Adipose tissue (tissue), 3 donors: Measurements from ENCODE around the gene CABLES2. TPM values are rescaled to one million over a fixed set of nuclear protein-coding genes. Genes with fewer than 3 reads are reported as not detected.

Source experiments
- H3K27ac ChIP-seq: one replicate; pipeline ENCODE4 v1.5.1; 2013; ENCODE audit warnings: low read depth, low read length
- WGBS, 3 donors: extraction: QIAGEN DNeasy Blood & Tissue Kit; methylation state at CpG; one replicate each; pipeline ENCODE4 v1.1.7; 2013; 5-methylcytosine and 5-hydroxymethylcytosine counted together
- polyA plus RNA-seq, 3 donors: library from polyadenylated mRNA; stranded (reverse); fragments of 200-250 nt; gene quantifications; one replicate each; pipeline ENCODE4 v1.2.3, GENCODE V29; 2013
- donor health status: healthy with polysubstance abuse.
- donor health status: Bipolar disorder and iron deficiency.
- donor health status: healthy.

The CABLES2 gene
- polyA plus RNA-seq, 3 donors, result 1.3 to 1.8 (median 1.6) TPM

GRCh38 chr20:62422636-62423325 is 15.7 kb upstream of the CABLES2 start:
- 78 to 92% (median 84%) methylated on average over 19 to 20 of the region's 20 CpGs for WGBS, 3 donors
- no peak overlapping the region for H3K27ac ChIP-seq

DNA sequence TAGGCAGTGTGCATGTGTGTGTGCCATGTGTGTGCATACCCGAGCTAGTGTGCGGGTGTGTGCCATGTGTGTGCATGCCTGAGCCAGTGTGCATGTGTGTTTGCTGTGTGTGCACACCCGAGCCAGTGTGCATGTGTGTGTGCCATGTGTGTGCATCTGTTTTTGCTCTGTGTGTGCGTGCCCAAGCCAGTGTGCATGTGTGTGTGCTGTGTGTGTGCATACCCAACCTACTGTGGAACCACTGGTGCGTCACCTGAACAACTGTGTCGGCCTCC is 14.6 kb upstream of the CABLES2 start:
- 89 to 91% (median 89%) methylated on average over 6 of the region's 6 CpGs for WGBS, 3 donors

DNA sequence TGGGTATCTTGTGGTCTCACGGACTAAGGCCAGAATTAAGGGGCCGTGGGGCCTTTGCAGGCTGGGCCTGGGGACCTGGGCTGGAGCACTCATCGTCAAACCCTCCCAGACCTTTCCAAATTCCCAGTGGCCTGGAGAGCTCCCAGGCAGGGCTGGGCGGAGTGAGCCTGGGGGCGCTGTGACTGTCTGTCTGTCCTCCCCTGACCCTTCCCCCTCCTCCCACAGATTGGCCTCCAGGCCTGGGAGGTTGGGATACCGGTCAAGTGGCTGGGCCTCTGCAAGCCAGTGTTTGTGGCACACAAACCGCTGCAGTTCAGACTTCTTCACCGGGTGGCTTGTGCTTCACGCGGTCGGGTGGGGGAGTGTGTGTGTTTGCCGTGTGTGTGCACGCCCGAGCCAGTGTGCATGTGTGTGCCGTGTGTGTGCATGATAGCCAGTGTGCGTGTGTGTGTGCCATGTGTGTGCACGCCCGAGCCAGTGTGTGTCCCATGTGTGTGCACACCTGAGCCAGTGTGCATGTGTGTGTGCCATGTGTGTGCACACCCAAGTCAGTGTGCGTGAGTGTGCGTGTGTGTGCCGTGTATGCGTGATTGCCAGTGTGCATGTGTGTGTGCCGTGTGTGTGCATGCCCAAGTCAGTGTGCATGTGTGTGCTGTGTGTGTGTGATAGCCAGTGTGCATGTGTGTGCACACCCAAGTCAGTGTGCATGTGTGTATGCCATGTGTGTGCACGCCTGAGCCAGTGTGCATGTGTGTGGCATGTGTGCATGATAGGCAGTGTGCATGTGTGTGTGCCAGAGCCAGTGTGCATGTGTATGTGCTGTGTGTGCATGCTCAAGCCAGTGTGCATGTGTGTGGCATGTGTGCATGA is 14.0 kb upstream of the CABLES2 start:
- WGBS, 3 donors, result 84 to 89% (median 86%) methylated on average over 24 of the region's 24 CpGs
- H3K27ac ChIP-seq, result no peak overlapping the region

More for the DNA sequence above, 14.6 kb upstream of the CABLES2 start:
- H3K27ac ChIP-seq, result no peak overlapping the region

GRCh38 chr20:62419759-62420158 is 12.7 kb upstream of the CABLES2 start:
- no peak overlapping the region for H3K27ac ChIP-seq
- WGBS, 3 donors, result 67 to 78% (median 70%) methylated on average over 9 of the region's 9 CpGs

- no peak overlapping the region for H3K27ac ChIP-seq
- 80 to 85% (median 80%) methylated on average over 18 to 19 of the region's 19 CpGs for WGBS, 3 donors
Measured at GRCh38 chr20:62418709-62419487, 11.8 kb upstream of the CABLES2 start.

DNA sequence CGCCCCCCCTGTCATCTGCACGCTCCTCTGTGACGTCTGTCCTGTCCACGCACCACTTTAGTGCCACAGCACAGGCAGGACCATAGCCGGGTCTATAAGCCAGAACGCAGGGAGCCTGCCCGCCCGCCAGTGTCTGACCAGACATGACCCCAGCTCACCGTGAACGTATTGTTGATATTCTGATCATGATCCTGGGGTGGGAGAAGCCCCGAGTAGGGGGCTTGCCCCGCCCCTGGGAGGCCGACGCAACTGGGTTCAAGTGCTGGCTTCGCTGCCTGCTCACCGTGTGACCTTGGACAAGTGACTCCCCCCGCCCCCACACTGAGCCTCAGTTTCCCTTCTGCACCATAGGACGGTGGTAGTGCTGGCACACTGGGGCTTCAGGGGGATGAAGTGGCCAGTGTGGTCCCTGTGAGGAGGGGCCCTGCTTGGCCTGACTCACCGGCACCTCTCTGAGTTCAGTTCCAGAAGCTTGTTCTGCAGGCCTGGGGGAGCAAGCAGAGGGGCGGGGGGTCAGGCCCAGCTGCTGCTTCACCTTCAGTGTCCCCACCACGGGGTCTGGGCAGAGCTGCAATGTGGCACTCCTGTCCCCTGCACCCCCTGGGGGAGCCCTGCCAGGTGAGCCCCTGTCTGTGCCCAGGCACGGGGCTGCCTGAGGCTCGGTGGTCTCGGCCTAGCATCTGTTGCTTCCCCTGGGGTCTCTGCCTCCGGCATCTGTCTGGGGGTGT is 11.1 kb upstream of the CABLES2 start:
- no peak overlapping the region for H3K27ac ChIP-seq
- WGBS, 3 donors, result 74 to 87% (median 76%) methylated on average over 23 to 25 of the region's 25 CpGs

DNA sequence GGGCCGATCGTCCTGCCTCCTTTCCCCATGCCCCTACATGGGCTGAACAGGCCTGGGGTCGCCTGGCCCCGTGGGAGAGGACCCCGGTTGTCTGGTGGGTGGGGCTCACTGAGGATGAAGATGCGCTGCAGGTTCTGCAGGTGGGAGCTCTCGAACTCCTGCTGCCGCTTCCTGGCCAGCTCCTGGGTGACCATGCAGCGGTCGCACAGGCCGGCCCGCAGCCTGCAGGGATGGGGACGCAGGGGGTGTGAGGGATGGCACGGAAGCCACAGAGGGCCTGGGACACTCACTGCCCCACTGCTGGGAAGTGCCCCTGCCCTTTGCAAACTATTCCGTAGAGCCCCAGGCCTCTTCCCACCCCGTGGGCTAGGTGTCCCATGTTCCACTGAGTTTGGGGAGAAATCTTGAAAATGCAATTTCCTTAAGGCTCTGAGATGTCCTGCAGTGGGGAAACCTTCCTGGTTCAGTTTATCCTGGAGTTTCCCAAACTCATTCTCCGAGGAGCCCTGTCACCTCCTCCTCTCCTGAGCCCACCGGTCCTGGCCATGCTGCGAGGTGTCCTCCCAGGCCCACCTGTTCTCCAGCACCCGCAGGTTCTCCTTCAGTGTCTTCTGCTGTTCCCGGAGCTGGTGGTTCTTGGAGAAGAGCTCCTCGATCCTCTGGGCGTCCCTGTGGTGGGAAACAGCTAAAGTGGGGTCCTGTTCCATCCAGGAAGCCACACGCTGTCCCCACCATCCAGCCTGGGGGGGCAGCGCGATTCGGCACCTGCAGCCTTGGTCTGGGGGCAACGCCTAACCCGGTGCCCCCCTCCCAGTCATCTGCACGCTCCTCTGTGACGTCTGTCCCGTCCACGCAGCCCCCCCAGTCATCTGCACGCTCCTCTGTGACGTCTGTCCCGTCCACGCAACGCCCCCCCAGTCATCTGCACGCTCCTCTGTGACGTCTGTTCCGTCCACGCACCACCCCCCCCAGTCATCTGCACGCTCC is 9.9 kb upstream of the CABLES2 start:
- no peak overlapping the region for H3K27ac ChIP-seq
- 80 to 89% (median 81%) methylated on average over 40 to 43 of the region's 43 CpGs for WGBS, 3 donors

- 74 to 91% (median 76%) methylated on average over 24 of the region's 24 CpGs for WGBS, 3 donors
- H3K27ac ChIP-seq, result no peak overlapping the region
Measured at GRCh38 chr20:62415354-62416111, 8.4 kb upstream of the CABLES2 start.

DNA sequence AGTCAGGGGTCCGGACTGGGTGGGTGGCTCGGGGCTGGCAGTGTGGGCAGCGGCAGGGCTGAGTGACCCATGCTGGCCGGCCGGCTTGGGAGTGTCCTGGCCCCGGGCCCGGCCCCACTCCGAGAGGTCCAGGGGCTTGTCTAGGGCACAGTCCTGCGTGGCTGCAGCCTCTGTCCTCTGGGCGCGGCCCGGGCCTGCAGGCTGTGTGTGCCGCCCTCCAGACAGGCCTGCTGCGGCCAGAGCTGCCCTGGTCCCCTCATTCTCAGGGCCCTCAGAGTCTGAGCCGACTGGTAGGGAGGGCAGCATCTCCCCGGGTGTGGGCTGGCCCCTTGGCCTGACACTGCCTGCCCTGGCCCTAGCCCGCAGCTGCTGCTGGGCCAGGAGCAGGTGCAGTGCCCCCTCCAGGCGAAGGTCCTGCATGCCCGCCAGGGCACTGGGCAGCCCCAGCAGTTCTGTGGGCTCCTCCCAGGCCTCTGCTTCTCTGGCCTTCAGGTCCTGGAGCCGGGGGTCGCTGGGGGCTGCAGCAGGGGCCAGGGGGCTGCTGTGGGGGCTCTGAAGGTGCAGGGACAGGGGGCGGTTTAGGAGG is 6.9 kb upstream of the CABLES2 start:
- H3K27ac ChIP-seq, result no peak overlapping the region
- 79 to 90% (median 81%) methylated on average over 17 to 22 of the region's 22 CpGs for WGBS, 3 donors

- 81 to 95% (median 86%) methylated on average over 11 of the region's 11 CpGs for WGBS, 3 donors
- H3K27ac ChIP-seq, result no peak overlapping the region
Measured at GRCh38 chr20:62413025-62413570, 6.0 kb upstream of the CABLES2 start.

DNA sequence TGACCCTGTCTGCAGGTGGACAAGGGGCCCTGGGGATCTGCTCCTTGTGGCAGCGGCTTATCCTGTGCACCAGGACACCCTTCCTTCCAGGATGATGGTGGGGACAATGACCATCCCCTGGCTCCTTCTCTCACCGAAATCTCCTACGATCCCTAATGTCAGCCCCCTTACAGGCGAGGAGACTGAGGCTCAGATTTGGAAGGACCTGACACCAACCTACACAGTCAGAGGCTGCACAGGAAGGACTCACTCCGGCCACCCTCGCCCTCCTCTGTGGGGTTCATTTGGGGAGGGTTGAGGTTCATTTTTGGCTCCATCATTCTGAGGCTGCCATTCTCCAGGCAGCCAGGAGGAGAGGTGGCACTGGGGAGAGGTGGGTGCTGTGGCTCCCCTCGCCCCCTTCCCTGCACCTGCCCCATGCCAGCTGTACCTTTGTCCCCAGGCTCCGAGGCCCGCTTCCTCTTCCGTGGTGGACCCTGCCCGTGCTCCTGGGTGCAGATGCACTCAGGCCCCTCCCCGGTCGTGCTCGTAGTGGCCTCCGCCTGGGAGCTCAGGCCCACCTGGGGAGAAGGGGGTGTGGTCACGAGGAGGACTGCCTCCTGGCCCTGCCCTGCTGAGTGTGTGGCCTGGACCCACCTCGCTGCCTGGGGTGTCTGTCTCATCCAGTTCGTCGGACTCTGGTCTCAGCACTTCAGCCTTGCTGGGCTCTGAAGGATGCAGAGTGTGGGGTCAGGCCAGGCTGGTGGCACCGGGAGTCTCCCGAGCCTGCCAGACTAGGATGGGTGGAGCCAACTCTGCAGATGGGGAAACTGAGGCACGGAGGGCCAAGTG is 5.3 kb upstream of the CABLES2 start:
- no peak overlapping the region for H3K27ac ChIP-seq
- WGBS, 3 donors, result 77 to 87% (median 80%) methylated on average over 20 to 22 of the region's 22 CpGs

GRCh38 chr20:62411479-62412193 is 4.6 kb upstream of the CABLES2 start:
- no peak overlapping the region for H3K27ac ChIP-seq

GRCh38 chr20:62410746-62411478 is 3.8 kb upstream of the CABLES2 start:
- no peak overlapping the region for H3K27ac ChIP-seq
- WGBS, 3 donors, result 77 to 91% (median 81%) methylated on average over 19 of the region's 19 CpGs

More at GRCh38 chr20:62411479-62412193, 4.6 kb upstream of the CABLES2 start:
- 71 to 79% (median 73%) methylated on average over 24 of the region's 24 CpGs for WGBS, 3 donors
